Measurements from ENCODE around the gene TMED9. TPM values are rescaled to one million over a fixed set of nuclear protein-coding genes. Genes with fewer than 3 reads are reported as not detected.

Gene TMED9
- total RNA-seq, 1 experiment from 2014 or later: 133 TPM

- no peak for DNase-seq (ENCODE audit: low read depth, low spot score)
- BruUV-seq (replicated peaks): no TSS peak
- no peak overlapping the region for H3K27ac ChIP-seq (ENCODE audit: low read depth, low read length)
These were observed 27.0 kb upstream of the TMED9 start for GRCh38 chr5:177565046-177565445.

More at GRCh38 chr5:177565046-177565445, 27.0 kb upstream of the TMED9 start:
- peaks cover 0 to 10% of the 10 kb centered on the region in 2 experiments; a peak in 1 of 4 replicates for H3K4me1 ChIP-seq (ENCODE audit: control insufficient read depth in 1 of 2, insufficient read depth in 2 of 2, low read length in 2 of 2)
- no peak for ATAC-seq
- RAD21 ChIA-PET (ENCODE audit: low non-redundant PET in 1 of 2, low total read pairs in 2 of 2, uncharacterized antibody in 2 of 2, unreplicated experiment in 2 of 2): no interaction called here
- peaks cover 6 to 10% of the 10 kb centered on the region in 2 experiments; a peak in 3 of 4 replicates for H3K9me3 ChIP-seq (ENCODE audit: control insufficient read depth in 1 of 2, insufficient read depth in 1 of 2, low read depth in 1 of 2, low read length in 2 of 2)
- CTCF ChIA-PET: no interaction called here
- H3K4me3 ChIP-seq (replicated peaks in 1 of 2; ENCODE audit: low read depth in 1 of 2, low read length in 2 of 2): no peak overlapping the region
- H3K79me2 ChIP-seq (ENCODE audit: insufficient read depth, low read length): no peaks in the 10 kb centered on the region
- H3K9ac ChIP-seq (ENCODE audit: low read length): no peak overlapping the region
- no peak overlapping the region for H3K4me2 ChIP-seq (ENCODE audit: low read length)
- no peaks in the 10 kb centered on the region for H3K9me2 ChIP-seq (ENCODE audit: insufficient read depth)
- intact Hi-C loops (cut with micrococcal nuclease): no loop called here
- TF ChIP-seq, protein P1, sequence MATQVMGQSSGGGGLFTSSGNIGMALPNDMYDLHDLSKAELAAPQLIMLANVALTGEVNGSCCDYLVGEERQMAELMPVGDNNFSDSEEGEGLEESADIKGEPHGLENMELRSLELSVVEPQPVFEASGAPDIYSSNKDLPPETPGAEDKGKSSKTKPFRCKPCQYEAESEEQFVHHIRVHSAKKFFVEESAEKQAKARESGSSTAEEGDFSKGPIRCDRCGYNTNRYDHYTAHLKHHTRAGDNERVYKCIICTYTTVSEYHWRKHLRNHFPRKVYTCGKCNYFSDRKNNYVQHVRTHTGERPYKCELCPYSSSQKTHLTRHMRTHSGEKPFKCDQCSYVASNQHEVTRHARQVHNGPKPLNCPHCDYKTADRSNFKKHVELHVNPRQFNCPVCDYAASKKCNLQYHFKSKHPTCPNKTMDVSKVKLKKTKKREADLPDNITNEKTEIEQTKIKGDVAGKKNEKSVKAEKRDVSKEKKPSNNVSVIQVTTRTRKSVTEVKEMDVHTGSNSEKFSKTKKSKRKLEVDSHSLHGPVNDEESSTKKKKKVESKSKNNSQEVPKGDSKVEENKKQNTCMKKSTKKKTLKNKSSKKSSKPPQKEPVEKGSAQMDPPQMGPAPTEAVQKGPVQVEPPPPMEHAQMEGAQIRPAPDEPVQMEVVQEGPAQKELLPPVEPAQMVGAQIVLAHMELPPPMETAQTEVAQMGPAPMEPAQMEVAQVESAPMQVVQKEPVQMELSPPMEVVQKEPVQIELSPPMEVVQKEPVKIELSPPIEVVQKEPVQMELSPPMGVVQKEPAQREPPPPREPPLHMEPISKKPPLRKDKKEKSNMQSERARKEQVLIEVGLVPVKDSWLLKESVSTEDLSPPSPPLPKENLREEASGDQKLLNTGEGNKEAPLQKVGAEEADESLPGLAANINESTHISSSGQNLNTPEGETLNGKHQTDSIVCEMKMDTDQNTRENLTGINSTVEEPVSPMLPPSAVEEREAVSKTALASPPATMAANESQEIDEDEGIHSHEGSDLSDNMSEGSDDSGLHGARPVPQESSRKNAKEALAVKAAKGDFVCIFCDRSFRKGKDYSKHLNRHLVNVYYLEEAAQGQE (IDR thresholded peaks at IDR 0.05; ENCODE audit: low read depth): no peak
- no peak for TF ChIP-seq ZNF274 (IDR thresholded peaks at IDR 0.05; ENCODE audit: low read depth, low read length)
- TF ChIP-seq EZH2 (IDR thresholded peaks at IDR 0.05): no peak
- no peak for TF ChIP-seq ZFX (IDR thresholded peaks at IDR 0.05)
- no peak for TF ChIP-seq SRF (IDR thresholded peaks at IDR 0.05; ENCODE audit: low read depth)
- no peak for TF ChIP-seq EGR1 (IDR thresholded peaks at IDR 0.05; ENCODE audit: low read depth)
- TF ChIP-seq ATF3 (IDR thresholded peaks at IDR 0.05): no peak
- no peak for TF ChIP-seq ELF1 (IDR thresholded peaks at IDR 0.05; ENCODE audit: borderline replicate concordance, low read depth)
- TF ChIP-seq FOSL1 (IDR thresholded peaks at IDR 0.05; ENCODE audit: low read depth): no peak
- TF ChIP-seq JUND (IDR thresholded peaks at IDR 0.05): no peak
- no peak for TF ChIP-seq CBX3 (IDR thresholded peaks at IDR 0.05; ENCODE audit: low read depth)
- no peak for TF ChIP-seq CTCF (IDR thresholded peaks at IDR 0.05 in 2 of 3, conservative IDR thresholded peaks at IDR 0.05 in 1 of 3; ENCODE audit: borderline replicate concordance in 1 of 3, insufficient read depth in 1 of 3, low read depth in 2 of 3, low read length in 2 of 3)
- no peak for TF ChIP-seq POLR2AphosphoS5 (IDR thresholded peaks at IDR 0.05; ENCODE audit: low read depth, low read length)
- TF ChIP-seq SIN3A (IDR thresholded peaks at IDR 0.05; ENCODE audit: low read depth): no peak
- no peak for TF ChIP-seq RAD21 (IDR thresholded peaks at IDR 0.05; ENCODE audit: low read depth)
- TF ChIP-seq TCF7L2 (IDR thresholded peaks at IDR 0.05; ENCODE audit: borderline replicate concordance, extremely low read depth, insufficient read depth, insufficient read length): no peak
- H2AFZ ChIP-seq (ENCODE audit: low read depth, low read length, poor library complexity, severe bottlenecking): no peak overlapping the region
- POLR2A ChIA-PET: no interaction called here
- no peaks in the 10 kb centered on the region for H4K20me1 ChIP-seq (ENCODE audit: insufficient read depth)
- no peaks in the 10 kb centered on the region for H3K27me3 ChIP-seq (ENCODE audit: insufficient read depth, low read length)
- H3K36me3 ChIP-seq (ENCODE audit: control insufficient read depth in 1 of 2, insufficient read depth in 2 of 2, low read length in 2 of 2): no peaks in the 10 kb centered on the region
